ENCODE measurements around the gene SVOP. TPM values are rescaled to one million over a fixed set of nuclear protein-coding genes. Genes with fewer than 3 reads are reported as not detected.

SVOP gene
- polyA plus RNA-seq, 2 of the 4 experiments (the other 2 are of a cell fraction): not detected

DNA sequence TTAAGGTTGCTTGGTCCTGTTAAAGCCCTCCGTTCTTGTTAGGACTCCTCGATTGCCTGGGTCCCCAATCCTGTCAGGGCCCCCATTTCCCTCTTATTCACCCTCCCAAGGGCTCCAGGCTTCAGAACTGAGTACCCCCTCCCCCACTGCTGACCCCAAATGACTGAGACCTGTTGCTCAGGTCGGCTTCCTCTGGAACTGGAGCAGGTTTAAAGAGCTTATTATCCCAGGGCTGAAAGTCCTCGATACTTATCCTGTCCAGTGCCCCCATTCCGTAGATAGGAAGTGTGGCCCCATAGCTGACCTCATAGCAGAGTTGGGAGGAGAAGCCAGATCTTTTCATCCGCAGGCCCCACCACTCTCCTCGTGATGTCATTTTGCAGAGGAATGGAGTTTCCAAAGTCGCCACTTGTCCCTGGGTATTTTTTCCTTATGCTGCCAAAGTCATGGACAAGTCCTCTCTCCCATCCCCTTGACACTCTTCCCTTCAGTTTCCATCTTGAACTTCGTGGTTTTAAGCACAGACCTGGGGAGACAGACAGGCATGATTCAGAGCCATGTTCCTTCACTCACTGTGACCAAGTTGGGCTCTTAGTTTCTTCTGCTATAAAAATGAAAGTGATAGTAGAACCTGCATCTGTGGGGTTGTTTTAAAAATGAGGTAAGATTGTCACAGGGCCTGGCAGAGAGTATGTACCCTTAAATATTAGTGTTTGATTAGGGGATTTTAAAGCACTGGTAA, 32.7 kb upstream of the SVOP start (continued):
- no peak for TF ChIP-seq PBX3 (IDR thresholded peaks at IDR 0.05)
- no peak for TF ChIP-seq ATOH8 (CRISPR knock-in tag; IDR thresholded peaks at IDR 0.05; ENCODE audit: low read depth)

DNA sequence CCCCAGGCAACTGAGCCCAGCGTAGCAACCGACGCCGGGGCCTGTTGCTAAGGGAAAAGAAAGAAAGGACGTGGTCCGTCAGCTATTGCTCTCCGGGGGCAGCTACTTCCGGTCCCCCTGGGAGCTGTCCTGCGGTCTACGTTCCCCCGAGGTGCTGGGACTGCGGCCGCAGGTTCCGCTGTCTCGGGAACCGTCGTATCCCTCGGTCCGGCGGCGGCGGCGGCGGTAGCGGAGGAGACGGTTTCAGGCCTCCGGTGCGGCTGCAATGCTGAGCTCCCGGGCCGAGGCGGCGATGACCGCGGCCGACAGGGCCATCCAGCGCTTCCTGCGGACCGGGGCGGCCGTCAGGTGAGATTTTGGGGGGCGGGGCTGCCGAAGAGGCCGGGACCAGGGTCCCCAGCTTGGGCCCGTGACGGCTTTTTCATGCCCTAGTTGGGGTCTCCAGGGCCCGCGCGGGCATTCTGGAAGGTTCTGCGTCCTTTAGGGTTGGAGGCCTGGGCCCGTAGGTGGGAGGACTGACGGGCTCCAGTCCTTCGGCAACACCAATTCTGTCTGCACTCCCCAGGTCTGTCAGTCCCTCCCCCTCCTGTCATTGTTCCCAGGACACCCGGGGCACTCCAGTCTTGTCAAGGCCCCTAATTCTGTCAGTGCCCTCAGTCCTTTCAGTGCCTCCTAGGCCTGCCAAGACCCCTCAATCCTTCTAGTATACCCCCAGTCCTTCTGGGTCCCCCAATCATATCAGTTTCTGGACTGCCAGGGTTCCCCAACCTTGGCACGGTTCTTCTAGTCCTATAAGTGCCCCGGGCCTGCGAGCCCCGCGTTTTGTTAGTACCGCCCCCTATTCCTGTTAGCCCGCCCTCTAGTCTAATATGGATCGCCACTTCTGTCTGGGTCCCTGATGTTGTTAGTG, 31.8 kb upstream of the SVOP start, which contains the start of gene USP30:
Gene USP30 (plus strand): TSS at position 163 of the 910 bp plus-strand sequence. CDS start 103 bp downstream, at position 266.
- DNase-seq (ENCODE audit: low read depth in 1 of 2, low spot score in 1 of 2) (peak; percentile 93 to 95), FAIRE-seq (no peak)
- H3K4me1 ChIP-seq: peaks cover 8% of the 10 kb centered on the region
- TF ChIP-seq MYC (IDR thresholded peaks at IDR 0.05; ENCODE audit: borderline replicate concordance, low read length) (0 out of 2 replicates have a peak, but pooled peaks have one; percentile 64), MAZ (IDR thresholded peaks at IDR 0.05; ENCODE audit: borderline replicate concordance, low read depth, low read length) (peak; percentile 96; the same call in 1 of the 2 replicates), ESRRA (IDR thresholded peaks at IDR 0.05; ENCODE audit: borderline replicate concordance, low read length) (peak; percentile 43; the same call in 1 of the 2 replicates), HDAC2 (IDR thresholded peaks at IDR 0.05) (peak; percentile 33; the same call in 1 of the 2 replicates), KDM5A (IDR thresholded peaks at IDR 0.05) (peak; percentile 86), REST (IDR thresholded peaks at IDR 0.05) (peak; percentile 33), FOSL2 (IDR thresholded peaks at IDR 0.05) (no peak), FOSL2 (CRISPR knock-in tag; IDR thresholded peaks at IDR 0.05) (no peak), ZC3H11A (IDR thresholded peaks at IDR 0.05) (peak; percentile 22; the same call in 1 of the 2 replicates), GATA3 (IDR thresholded peaks at IDR 0.05; ENCODE audit: borderline replicate concordance) (peak; percentile 63; the same call in 1 of the 2 replicates), HEYL (CRISPR knock-in tag; IDR thresholded peaks at IDR 0.05) (no peak), CHD2 (IDR thresholded peaks at IDR 0.05; ENCODE audit: low read length, partially characterized antibody) (peak; percentile 43), HMGXB4 (CRISPR knock-in tag; IDR thresholded peaks at IDR 0.05; ENCODE audit: borderline replicate concordance) (peak; percentile 77; the same call in 1 of the 2 replicates), PBX3 (IDR thresholded peaks at IDR 0.05) (peak; percentile 82), HOXA7 (CRISPR knock-in tag; IDR thresholded peaks at IDR 0.05) (no peak), CHD4 (IDR thresholded peaks at IDR 0.05; ENCODE audit: borderline replicate concordance) (no peak), RFX5 (IDR thresholded peaks at IDR 0.05) (peak; percentile 77), RAD21 (conservative IDR thresholded peaks at IDR 0.05 in 1 of 2, IDR thresholded peaks at IDR 0.05 in 1 of 2) (0 out of 5 replicates have a peak, but pooled peaks have one; percentile 10 to 16), NPAS2 (CRISPR knock-in tag; IDR thresholded peaks at IDR 0.05; ENCODE audit: borderline replicate concordance) (no peak)
- TF ChIP-seq, protein P1, sequence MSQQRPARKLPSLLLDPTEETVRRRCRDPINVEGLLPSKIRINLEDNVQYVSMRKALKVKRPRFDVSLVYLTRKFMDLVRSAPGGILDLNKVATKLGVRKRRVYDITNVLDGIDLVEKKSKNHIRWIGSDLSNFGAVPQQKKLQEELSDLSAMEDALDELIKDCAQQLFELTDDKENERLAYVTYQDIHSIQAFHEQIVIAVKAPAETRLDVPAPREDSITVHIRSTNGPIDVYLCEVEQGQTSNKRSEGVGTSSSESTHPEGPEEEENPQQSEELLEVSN (IDR thresholded peaks at IDR 0.05; ENCODE audit: borderline replicate concordance, low read depth): peak; percentile 68
- TF ChIP-seq, protein P2, sequence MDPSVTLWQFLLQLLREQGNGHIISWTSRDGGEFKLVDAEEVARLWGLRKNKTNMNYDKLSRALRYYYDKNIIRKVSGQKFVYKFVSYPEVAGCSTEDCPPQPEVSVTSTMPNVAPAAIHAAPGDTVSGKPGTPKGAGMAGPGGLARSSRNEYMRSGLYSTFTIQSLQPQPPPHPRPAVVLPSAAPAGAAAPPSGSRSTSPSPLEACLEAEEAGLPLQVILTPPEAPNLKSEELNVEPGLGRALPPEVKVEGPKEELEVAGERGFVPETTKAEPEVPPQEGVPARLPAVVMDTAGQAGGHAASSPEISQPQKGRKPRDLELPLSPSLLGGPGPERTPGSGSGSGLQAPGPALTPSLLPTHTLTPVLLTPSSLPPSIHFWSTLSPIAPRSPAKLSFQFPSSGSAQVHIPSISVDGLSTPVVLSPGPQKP (IDR thresholded peaks at IDR 0.05; ENCODE audit: low read depth, low read length): 0 out of 2 replicates have a peak, but pooled peaks have one; percentile 16

More for the DNA sequence above, 31.8 kb upstream of the SVOP start, which contains the start of gene USP30:
- ChIA-PET CTCF (interaction anchor here (0.8 to 1.7 kb wide), 3 partner anchors 11 to 41 kb away, joined by 4 to 8 read pairs (median 5); partner anchors contain the start of gene ALKBH2), POLR2A (interaction anchor here (0.8 kb wide), 1 partner anchor 196 kb away, joined by 4 read pairs; the partner anchor contains the start of gene SSH1)
- Histone ChIP-seq H3K9me3 (no peaks in the 10 kb centered on the region), H3K4me2 (peak within 1 kb of the TSS; percentile 99), H3K27ac (peak within 1 kb of the TSS; percentile 91 to 93), H3K4me3 (peak within 1 kb of the TSS; percentile 96)
- peak; percentile 94 to 95 for ATAC-seq
- under 1% methylated on average over 53 of the region's 61 CpGs for WGBS (ENCODE audit: missing lambda C conversion rate)
